ENCODE results near the gene VIT.

DNA sequence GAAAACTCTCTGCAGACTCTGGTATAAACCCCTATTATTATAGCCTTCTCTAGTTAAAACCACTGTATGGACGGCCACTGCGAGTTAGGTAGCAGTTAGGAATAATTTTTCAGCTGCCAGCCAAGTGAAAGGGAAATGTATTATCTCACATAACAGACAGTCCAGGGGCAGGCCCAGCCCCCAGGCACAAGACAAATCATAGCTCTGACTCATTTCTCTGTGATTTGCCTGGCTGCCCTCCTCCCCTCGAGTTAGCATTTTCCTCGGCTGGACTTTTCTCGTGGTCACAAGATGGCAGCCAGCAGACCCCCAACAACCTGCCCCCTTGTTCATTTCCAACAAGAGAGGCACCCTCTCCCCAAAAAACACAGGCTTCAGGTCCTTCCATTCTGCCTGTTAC is 10.5 kb downstream of the VIT start:
- TF ChIP-seq, protein P1, sequence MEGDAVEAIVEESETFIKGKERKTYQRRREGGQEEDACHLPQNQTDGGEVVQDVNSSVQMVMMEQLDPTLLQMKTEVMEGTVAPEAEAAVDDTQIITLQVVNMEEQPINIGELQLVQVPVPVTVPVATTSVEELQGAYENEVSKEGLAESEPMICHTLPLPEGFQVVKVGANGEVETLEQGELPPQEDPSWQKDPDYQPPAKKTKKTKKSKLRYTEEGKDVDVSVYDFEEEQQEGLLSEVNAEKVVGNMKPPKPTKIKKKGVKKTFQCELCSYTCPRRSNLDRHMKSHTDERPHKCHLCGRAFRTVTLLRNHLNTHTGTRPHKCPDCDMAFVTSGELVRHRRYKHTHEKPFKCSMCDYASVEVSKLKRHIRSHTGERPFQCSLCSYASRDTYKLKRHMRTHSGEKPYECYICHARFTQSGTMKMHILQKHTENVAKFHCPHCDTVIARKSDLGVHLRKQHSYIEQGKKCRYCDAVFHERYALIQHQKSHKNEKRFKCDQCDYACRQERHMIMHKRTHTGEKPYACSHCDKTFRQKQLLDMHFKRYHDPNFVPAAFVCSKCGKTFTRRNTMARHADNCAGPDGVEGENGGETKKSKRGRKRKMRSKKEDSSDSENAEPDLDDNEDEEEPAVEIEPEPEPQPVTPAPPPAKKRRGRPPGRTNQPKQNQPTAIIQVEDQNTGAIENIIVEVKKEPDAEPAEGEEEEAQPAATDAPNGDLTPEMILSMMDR (IDR thresholded peaks at IDR 0.05), result no peak
- no peak for TF ChIP-seq POLR2A (IDR thresholded peaks at IDR 0.05)
